ENCODE results near the gene CTDSP2. TPM values are rescaled to one million over a fixed set of nuclear protein-coding genes. Genes with fewer than 3 reads are reported as not detected.

The CTDSP2 gene, protein sequence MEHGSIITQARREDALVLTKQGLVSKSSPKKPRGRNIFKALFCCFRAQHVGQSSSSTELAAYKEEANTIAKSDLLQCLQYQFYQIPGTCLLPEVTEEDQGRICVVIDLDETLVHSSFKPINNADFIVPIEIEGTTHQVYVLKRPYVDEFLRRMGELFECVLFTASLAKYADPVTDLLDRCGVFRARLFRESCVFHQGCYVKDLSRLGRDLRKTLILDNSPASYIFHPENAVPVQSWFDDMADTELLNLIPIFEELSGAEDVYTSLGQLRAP
- total RNA-seq, result 38.9 and 51.4 TPM in 2 replicates

DNA sequence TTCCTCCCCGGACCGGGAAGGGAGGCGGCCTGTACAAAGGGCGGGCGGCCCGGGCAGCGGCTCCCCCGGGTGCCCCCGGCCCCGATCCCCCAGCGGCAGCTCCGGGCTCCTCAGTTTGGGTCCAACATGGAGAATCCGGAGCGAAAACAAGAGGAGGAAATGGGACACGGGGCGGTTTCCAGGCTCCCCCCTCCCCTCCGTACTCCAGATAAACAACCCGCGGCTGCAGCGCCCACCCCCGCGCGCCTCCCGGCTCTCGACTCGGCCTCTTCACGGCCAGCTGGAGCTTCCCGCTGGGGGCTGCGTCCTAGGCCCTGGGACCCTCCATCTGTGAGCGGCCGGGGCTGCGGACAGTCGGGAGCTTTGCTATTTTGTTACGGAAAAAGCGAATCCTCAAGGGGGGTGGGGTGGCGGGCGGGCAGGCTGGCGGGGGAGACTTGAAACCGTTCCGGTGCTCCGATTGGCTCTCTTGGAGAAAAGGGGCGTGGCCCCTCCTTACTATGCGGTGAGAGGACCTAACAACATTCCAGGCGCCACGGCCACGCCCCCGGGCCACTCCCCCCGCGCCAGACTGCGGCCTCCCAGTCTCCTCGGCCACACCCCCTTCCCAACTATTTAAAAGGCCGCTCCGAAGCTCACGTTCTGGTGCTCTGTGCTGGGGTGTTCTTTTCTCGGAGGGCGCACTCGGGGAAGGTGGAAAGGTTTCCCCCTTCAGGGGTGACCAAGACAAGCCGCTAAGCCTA, at the start of gene CTDSP2:
TSS of gene CTDSP2 (minus strand) at position 153 of the 743 bp plus-strand sequence. CDS start 294 bp downstream, outside the sequence.

DNA sequence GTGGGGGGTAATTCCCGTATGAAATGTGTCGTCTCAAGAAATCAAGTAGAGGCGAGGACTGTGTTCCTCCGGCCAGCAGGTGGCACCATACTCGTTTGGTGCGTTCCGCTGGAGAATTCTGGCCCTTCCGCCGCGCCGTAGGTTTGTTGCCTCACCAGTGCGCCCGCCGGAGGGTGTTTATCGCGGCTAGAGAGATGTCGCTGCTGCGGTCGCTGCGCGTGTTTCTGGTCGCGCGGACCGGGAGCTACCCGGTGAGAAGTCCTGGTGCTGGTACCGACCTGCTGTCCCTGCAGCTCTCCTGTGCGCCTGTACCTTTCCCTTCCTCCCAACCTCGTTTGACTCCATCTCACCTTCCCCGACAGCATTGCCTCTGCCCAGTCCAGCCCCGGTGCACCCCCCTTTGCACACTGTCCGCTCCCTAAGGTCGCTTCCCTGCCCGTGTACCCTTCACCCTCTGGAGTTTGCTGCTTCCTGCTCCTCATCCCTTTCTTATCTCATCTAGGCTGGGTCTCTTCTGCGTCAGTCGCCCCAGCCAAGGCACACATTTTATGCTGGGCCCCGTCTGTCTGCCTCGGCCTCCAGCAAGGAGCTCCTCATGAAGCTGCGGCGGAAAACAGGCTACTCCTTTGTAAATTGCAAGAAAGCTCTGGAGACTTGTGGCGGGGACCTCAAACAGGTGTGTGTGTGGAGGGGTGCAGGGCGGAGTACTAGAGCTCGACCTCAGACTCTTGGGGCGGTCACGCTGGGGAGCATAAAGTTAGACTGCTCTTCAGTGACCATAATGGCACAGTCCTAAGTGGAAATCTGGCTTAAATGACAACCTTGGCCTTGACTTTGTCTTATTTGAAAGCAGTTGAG, 63.7 kb downstream of the CTDSP2 start, which contains the start of gene TSFM:
TSS of gene TSFM (plus strand) at position 180 of the 858 bp plus-strand sequence. CDS start at position 195, 15 bp downstream.

DNA sequence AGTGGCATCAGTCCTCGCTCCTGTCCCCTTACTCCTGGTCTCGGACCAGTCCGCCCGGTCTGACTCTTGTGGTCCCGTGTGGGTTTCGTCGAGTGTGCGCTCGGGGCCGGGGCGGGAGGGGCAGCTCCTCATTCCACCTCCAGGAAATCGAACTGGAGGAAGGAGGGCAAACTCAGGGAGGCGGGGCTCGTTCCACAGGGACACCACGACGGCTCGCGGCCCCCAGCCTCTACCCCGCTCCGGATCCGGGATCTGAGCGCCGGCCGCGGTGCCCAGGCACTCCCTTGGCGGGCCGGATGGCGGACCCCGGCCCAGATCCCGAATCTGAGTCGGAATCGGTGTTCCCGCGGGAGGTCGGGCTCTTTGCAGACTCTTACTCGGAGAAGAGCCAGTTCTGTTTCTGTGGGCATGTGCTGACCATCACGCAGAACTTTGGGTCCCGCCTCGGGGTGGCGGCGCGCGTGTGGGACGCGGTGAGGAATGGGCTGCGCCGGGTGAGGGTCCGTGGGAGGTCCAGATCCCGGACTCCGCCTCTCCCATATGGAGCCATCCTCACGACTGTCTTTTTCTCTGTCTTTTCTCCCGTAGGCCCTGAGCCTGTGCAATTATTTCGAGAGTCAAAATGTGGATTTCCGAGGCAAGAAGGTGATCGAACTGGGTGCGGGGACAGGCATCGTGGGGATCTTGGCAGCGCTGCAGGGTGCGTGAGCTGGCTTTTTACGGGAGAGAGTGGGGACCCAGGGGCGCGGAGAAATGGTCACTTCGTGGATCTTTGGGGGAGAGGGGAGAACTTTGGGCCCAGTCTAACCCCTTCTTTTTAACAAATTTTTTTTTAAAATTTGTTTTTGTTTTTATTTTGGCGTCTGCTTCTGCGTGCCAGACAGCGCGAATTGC, 73.9 kb downstream of the CTDSP2 start, which contains the start of gene EEF1AKMT3:
TSS of gene EEF1AKMT3 (plus strand) at position 186 of the 894 bp plus-strand sequence. CDS start at position 297, 111 bp downstream.

DNA sequence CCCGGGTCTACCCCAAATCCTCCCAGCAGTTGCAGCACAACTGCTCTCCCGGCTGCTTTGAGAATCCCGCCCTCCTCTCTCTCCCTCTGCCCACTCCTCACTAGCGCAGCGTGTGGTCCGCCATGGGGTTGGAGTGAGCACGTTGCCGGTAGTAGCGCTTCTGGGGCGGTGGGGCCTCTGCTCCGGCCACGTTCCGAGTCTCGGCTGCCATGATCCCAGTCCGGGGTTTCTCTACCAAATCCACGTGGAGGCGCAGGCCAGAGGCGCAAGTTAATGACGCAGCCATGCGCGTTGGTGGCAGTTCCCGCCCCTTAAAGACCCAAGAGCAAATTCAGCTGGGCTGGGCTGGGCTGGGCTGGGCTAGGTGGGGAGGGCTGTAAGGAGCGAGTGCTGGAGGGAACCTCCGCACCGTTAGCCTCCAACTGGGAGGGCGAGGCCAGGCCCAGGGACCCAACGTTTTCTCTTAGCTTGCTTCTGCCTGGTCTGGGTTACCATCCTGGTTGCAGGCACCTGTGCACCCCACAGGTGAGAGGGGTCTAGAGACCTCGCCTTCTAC, 74.6 kb downstream of the CTDSP2 start, which contains the start of gene METTL1:
TSS of gene METTL1 (minus strand) at position 233 of the 556 bp plus-strand sequence. CDS start at position 211, 22 bp downstream.

Other genes with a start within 250 kb of the CTDSP2 start
- gene DTX3, start 241.9 kb downstream of the CTDSP2 start, total RNA-seq, result 5.4 and 14.7 TPM in 2 replicates
- gene ARHGEF25, start 235.3 kb downstream of the CTDSP2 start, total RNA-seq, result 12.5 and 27.1 TPM in 2 replicates
- gene B4GALNT1, start 213.5 kb downstream of the CTDSP2 start, total RNA-seq, result 1.9 and 2.8 TPM in 2 replicates
- 133 and 376 TPM in 2 replicates for gene OS9, start 152.6 kb downstream of the CTDSP2 start, total RNA-seq
- gene AGAP2, start 108.0 kb downstream of the CTDSP2 start, total RNA-seq, result 0.19 and 0.28 TPM in 2 replicates
- gene TSPAN31, start 101.7 kb downstream of the CTDSP2 start, total RNA-seq, result 86.3 and 103 TPM in 2 replicates
- gene CDK4, start 94.4 kb downstream of the CTDSP2 start, total RNA-seq, result 146 and 166 TPM in 2 replicates
- 0.77 and 3.1 TPM in 2 replicates for gene MARCHF9, start 91.6 kb downstream of the CTDSP2 start, total RNA-seq
- 0.19 and 1.1 TPM in 2 replicates for gene CYP27B1, start 79.7 kb downstream of the CTDSP2 start, total RNA-seq
- 5.9 and 15.7 TPM in 2 replicates for gene METTL1, start 74.6 kb downstream of the CTDSP2 start, total RNA-seq
- 3.8 and 12.1 TPM in 2 replicates for gene EEF1AKMT3, start 74.1 kb downstream of the CTDSP2 start, total RNA-seq
- gene TSFM, start 63.9 kb downstream of the CTDSP2 start, total RNA-seq, result 16.1 and 22.6 TPM in 2 replicates
- gene AVIL, start 28.0 kb downstream of the CTDSP2 start, total RNA-seq, result 1.7 and 3.1 TPM in 2 replicates
- gene ATP23, start 94.8 kb upstream of the CTDSP2 start, total RNA-seq, result 12.8 and 18.0 TPM in 2 replicates

Data from regular cardiac myocyte (primary cell).